Measurements from ENCODE around the gene RBM33. TPM values are rescaled to one million over a fixed set of nuclear protein-coding genes. Genes with fewer than 3 reads are reported as not detected.

The RBM33 gene
- total and polyA plus RNA-seq, 2 donors from 2014 or later, result 9.8 to 78.7 TPM

GRCh38 chr7:155722936-155723335, 78.5 kb downstream of the RBM33 start:
- Histone ChIP-seq H3K27ac (ENCODE audit: low read depth in 2 of 2, low read length in 2 of 2) (no peak overlapping the region), H3K36me3 (ENCODE audit: control insufficient read depth in 2 of 3, insufficient read depth in 3 of 3, low read length in 3 of 3) (peaks cover under 1 to 8% (median 2%) of the 10 kb centered on the region in 3 donors), H3K9ac (ENCODE audit: low read length in 3 of 3) (no peak overlapping the region), H3K9me3 (ENCODE audit: control insufficient read depth in 2 of 3, insufficient read depth in 1 of 3, low read length in 3 of 3) (no peaks in the 10 kb centered on the region), H3K4me3 (ENCODE audit: low read length in 3 of 3) (no peak overlapping the region), H3K27me3 (ENCODE audit: control insufficient read depth, insufficient read depth, low read length) (no peaks in the 10 kb centered on the region), H3K4me1 (ENCODE audit: control insufficient read depth in 2 of 3, insufficient read depth in 2 of 3, low read depth in 1 of 3, low read length in 3 of 3) (no peaks in the 10 kb centered on the region)
- DNase-seq (no peak), FAIRE-seq (no peak)
- intact Hi-C loops (cut with DNase I), result no loop called here
- TF ChIP-seq, protein P1, sequence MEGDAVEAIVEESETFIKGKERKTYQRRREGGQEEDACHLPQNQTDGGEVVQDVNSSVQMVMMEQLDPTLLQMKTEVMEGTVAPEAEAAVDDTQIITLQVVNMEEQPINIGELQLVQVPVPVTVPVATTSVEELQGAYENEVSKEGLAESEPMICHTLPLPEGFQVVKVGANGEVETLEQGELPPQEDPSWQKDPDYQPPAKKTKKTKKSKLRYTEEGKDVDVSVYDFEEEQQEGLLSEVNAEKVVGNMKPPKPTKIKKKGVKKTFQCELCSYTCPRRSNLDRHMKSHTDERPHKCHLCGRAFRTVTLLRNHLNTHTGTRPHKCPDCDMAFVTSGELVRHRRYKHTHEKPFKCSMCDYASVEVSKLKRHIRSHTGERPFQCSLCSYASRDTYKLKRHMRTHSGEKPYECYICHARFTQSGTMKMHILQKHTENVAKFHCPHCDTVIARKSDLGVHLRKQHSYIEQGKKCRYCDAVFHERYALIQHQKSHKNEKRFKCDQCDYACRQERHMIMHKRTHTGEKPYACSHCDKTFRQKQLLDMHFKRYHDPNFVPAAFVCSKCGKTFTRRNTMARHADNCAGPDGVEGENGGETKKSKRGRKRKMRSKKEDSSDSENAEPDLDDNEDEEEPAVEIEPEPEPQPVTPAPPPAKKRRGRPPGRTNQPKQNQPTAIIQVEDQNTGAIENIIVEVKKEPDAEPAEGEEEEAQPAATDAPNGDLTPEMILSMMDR (IDR thresholded peaks at IDR 0.05; ENCODE audit: borderline replicate concordance, extremely low read depth, insufficient read depth), result no peak

- no peak overlapping the region for H3K4me3 ChIP-seq (ENCODE audit: low read length in 3 of 3)
- no peaks in the 10 kb centered on the region for H3K27me3 ChIP-seq (ENCODE audit: control insufficient read depth, insufficient read depth, low read length)
- no peaks in the 10 kb centered on the region for H3K4me1 ChIP-seq (ENCODE audit: control insufficient read depth in 2 of 3, insufficient read depth in 2 of 3, low read depth in 1 of 3, low read length in 3 of 3)
- H3K9ac ChIP-seq (ENCODE audit: low read length in 3 of 3), result no peak overlapping the region
- no peak overlapping the region for H3K27ac ChIP-seq (ENCODE audit: low read depth in 2 of 2, low read length in 2 of 2)
- H3K36me3 ChIP-seq (ENCODE audit: control insufficient read depth in 2 of 3, insufficient read depth in 3 of 3, low read length in 3 of 3), result peaks cover 2 to 11% (median 11%) of the 10 kb centered on the region in 3 donors
- TF ChIP-seq, protein P1 (IDR thresholded peaks at IDR 0.05; ENCODE audit: borderline replicate concordance, extremely low read depth, insufficient read depth), result no peak
- no peak for DNase-seq
- no peaks in the 10 kb centered on the region for H3K9me3 ChIP-seq (ENCODE audit: control insufficient read depth in 2 of 3, insufficient read depth in 1 of 3, low read length in 3 of 3)
- intact Hi-C loops (cut with DNase I), result no loop called here
- no peak for FAIRE-seq
Observed at GRCh38 chr7:155724327-155725005, 80.0 kb downstream of the RBM33 start.

- TF ChIP-seq, protein P1 (IDR thresholded peaks at IDR 0.05; ENCODE audit: borderline replicate concordance, extremely low read depth, insufficient read depth), result no peak
- DNase-seq (no peak), FAIRE-seq (no peak)
- H3K9me3 ChIP-seq (ENCODE audit: control insufficient read depth in 2 of 3, insufficient read depth in 1 of 3, low read length in 3 of 3), result no peaks in the 10 kb centered on the region
- H3K9ac ChIP-seq (ENCODE audit: low read length in 3 of 3), result no peak overlapping the region
- intact Hi-C loops (cut with DNase I), result no loop called here
- H3K4me1 ChIP-seq (ENCODE audit: control insufficient read depth in 2 of 3, insufficient read depth in 2 of 3, low read depth in 1 of 3, low read length in 3 of 3), result peaks cover 0 to 3% (median 0%) of the 10 kb centered on the region in 3 donors
- H3K27me3 ChIP-seq (ENCODE audit: control insufficient read depth, insufficient read depth, low read length), result no peaks in the 10 kb centered on the region
- no peak overlapping the region for H3K27ac ChIP-seq (ENCODE audit: low read depth in 2 of 2, low read length in 2 of 2)
- no peak overlapping the region for H3K4me3 ChIP-seq (ENCODE audit: low read length in 3 of 3)
- H3K36me3 ChIP-seq (ENCODE audit: control insufficient read depth in 2 of 3, insufficient read depth in 3 of 3, low read length in 3 of 3), result peaks cover 2 to 11% (median 11%) of the 10 kb centered on the region in 3 donors
Observed at GRCh38 chr7:155725006-155725355, 80.5 kb downstream of the RBM33 start.
